Stimulated activated CD8-positive, alpha-beta memory T cell treated with anti-CD3 and anti-CD28 coated beads, Interleukin-2, amount 100 ng/mL, for 1 hour (primary cell): ENCODE results near the gene CARMIL1.
"Not testable (repeated sequence)": the region's sequence is repeated elsewhere in the genome, so short reads cannot be mapped to it uniquely, and the experiment has no call there.

Source experiments
- DNase-seq, 2 donors: peaks; one replicate each; pipeline ENCODE4 v3.0.0-alpha.2; 2020; ENCODE audit warnings: low read depth in 2 of 2

The CARMIL1 gene

GRCh38 chr6:25441663-25442270 lies 162.6 kb downstream of the CARMIL1 start:
- no peak for DNase-seq

GRCh38 chr6:25442898-25443297 lies 163.7 kb downstream of the CARMIL1 start:
- DNase-seq = no peak

- DNase-seq = not testable (repeated sequence)
Measured at GRCh38 chr6:25444521-25444920, 165.3 kb downstream of the CARMIL1 start.

GRCh38 chr6:25446830-25447569 lies 167.8 kb downstream of the CARMIL1 start:
- DNase-seq = no peak

- no peak for DNase-seq
Measured at GRCh38 chr6:25447570-25447929, 168.4 kb downstream of the CARMIL1 start.

- no peak for DNase-seq
Measured at GRCh38 chr6:25448965-25449538, 169.9 kb downstream of the CARMIL1 start.

GRCh38 chr6:25449774-25450173 lies 170.6 kb downstream of the CARMIL1 start:
- DNase-seq = no peak

- DNase-seq = no peak
Measured at GRCh38 chr6:25450469-25451198, 171.5 kb downstream of the CARMIL1 start.

- no peak for DNase-seq
Measured at GRCh38 chr6:25452031-25452430, 172.9 kb downstream of the CARMIL1 start.

GRCh38 chr6:25453288-25453687 lies 174.1 kb downstream of the CARMIL1 start:
- DNase-seq = no peak

- DNase-seq = no peak
Measured at GRCh38 chr6:25454136-25454535, 175.0 kb downstream of the CARMIL1 start.

- DNase-seq = no peak
Measured at GRCh38 chr6:25456249-25457040, 177.3 kb downstream of the CARMIL1 start.

GRCh38 chr6:25457516-25457915 lies 178.3 kb downstream of the CARMIL1 start:
- no peak for DNase-seq

GRCh38 chr6:25458485-25458884 lies 179.3 kb downstream of the CARMIL1 start:
- no peak for DNase-seq

GRCh38 chr6:25462235-25462897 lies 183.2 kb downstream of the CARMIL1 start:
- DNase-seq = no peak

- no peak for DNase-seq
Measured at GRCh38 chr6:25463441-25463840, 184.3 kb downstream of the CARMIL1 start.

- DNase-seq = no peak
Measured at GRCh38 chr6:25464225-25464624, 185.1 kb downstream of the CARMIL1 start.

- DNase-seq = no peak
Measured at GRCh38 chr6:25465941-25466340, 186.8 kb downstream of the CARMIL1 start.

- DNase-seq = no peak
Measured at GRCh38 chr6:25468881-25469280, 189.7 kb downstream of the CARMIL1 start.

- DNase-seq = no peak
Measured at GRCh38 chr6:25469797-25470388, 190.7 kb downstream of the CARMIL1 start.

- no peak for DNase-seq
Measured at GRCh38 chr6:25472306-25472705, 193.1 kb downstream of the CARMIL1 start.
